Activated CD4-positive, alpha-beta T cell treated with anti-CD3 and anti-CD28 coated beads for 48 hours (primary cell): Measurements from ENCODE around the gene CHST11.
"Not testable (repeated sequence)": the region's sequence is repeated elsewhere in the genome, so short reads cannot be mapped to it uniquely, and the experiment has no call there.

Experiments
- DNase-seq: peaks from one replicate; pipeline ENCODE4 v3.0.0-alpha.2; 2020

CHST11 gene

DNA sequence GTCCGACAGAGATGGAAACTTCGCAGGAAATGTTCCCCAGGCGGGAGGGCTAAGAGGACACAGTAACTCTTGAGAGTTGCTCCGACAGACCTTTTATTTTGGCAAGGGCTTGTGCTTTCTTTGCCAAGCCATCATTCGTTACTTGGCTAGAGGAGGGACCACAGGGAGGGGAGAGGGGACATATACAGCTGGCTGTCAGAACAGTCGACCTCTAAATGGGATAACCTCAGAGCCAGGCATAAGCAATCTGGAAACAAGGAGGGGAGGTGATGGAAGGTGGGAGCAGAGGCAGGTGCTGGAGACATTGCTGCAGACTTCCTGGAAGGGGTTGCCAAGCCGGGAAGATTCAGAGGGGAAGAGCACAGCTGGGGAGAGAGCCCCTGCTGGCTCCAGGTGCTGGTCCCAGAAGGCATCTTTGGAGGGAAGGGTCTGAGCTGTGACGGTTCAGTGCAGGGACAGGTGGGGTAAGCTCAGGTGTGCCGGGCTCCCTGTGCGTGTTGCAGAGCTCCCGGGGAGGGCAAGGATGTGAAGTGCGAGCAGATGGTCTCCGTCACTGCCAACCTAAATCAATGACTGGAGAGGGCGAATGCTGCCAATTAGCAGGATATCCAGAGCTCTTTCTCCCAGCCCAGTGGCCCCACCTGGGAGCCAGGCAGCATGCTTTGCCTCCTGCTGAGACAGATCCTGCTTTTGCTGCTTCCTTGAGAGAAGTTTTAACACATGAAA, 50.1 kb downstream of the CHST11 start:
- DNase-seq = no peak

DNA sequence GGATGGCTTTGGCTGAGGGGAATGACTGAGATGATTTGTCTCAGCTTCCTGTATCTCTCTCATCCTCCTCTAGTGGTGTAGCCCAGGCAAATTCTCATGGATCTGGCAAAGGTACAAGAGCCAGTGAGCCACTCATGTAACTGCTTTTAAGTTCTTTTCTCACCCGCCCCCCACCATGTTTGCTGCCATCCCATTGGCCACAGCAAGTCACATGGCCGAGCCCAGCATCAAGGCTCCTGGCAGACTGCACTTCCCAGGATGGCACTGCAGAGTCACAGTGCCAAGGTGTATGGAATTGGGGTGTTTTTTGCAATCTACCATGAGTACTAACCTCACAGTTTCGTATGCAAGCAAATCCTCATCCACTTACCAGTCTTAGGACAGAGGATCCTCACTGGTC, 50.9 kb downstream of the CHST11 start:
- no peak for DNase-seq

DNA sequence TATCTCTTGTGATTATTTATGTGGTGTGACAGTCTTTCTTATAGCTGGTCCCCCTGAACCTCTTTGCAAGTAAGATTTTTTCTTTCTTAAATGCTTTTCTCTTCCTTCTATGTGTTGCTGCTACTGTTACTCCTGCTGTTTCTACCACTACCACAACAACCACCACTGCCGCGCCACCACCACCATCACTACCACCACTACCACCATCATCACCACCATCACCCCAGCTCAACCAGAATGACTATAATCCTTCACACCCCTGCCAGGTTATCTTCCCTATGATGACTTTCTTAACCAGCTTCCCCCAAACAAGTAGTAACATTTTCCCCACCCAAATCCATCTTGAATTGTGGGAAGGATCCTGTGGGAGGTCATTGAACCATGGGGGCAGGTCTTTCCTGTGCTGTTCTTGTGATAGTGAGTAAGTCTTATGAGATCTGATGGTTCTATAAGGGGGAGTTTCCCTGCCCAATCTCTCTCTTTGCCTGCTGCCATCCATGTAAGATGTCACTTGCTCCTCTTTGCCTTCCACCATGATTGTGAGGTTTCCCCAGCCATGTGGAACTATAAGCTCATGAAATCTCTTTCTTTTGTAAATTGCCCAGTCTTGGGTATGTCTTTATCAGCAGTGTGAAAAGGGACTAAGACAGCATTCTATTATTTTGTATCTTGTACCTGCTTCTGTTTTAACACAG, 52.2 kb downstream of the CHST11 start:
- DNase-seq = no peak

DNA sequence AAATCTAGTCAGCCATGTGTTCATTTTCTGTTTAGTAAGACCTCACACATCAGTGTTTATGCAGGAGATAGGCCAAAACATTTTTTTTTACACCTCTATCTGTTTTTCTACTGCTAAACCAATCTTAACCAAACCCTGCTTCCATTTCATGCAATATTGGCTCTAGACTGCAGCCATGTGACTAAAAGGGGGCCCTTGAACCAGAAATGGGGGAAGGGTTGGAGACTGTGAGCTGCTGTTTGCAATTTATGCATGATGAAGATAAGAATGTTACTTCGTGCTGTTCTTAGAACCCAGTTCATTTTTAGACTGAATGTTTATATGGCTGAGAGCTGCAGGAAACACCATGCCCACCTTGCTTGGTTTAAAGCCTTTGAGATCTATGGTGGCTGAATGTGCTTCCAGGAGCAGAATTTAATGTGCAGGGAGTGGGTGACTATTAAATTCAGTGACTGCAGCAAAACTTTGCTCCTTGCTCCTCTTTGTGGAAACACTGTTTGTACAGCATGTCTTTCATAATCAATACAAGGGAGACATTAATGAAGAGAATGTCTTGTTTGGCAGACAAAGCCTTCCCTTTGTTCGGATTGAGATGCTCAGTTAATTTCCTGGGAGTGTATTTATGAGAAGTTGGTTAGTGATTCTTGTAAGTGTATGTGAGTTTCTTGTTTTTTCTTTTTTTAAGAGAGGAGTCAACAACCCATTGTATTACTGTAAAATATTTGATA, 53.6 kb downstream of the CHST11 start:
- no peak for DNase-seq

DNA sequence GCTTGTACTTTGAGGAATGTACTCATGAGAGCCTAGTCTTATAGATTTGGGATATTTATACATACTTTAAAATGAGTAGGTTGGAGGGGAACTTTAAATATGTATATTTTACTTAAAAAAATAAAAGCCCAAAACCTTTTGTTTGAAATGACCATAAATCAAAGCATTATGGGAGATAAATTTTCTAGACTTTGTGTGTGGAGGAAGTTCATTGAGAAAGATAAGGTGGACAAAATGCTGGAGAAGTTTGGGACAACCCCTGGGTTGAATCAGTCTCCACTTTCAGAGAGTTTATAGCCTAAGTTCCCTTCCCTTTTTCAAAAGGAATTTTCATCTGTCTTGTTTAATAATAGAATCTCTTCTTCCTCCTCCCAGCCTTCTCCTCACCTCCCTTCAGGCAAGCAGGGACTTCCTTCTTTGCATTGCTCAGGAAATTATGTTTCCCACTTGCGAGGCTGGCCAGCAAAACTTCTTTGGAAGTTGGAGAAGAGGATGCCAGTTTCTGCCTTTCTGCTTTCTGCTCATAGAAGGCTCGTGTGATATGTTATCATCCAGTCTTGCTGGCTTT, 54.2 kb downstream of the CHST11 start:
- no peak for DNase-seq

DNA sequence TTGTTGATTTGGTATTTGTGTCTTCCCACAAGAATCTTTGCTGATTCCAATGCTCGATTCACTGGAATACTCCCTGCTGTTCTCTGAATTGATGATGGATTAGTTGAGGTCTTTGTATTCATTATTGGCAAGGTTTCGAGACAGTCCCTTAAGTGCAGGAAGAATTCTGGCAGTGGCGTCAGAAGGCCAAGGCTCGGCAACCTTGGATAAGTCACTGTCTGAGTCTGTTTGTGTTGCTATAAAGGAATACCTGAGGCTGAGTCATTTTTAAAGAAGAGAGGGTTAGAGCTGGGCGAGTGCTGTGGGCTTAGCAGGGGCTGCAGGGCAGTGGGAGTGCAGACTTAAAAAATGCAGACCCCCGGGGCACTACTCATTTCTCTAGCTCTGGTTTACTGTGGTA, 56.9 kb downstream of the CHST11 start:
- no peak for DNase-seq

DNA sequence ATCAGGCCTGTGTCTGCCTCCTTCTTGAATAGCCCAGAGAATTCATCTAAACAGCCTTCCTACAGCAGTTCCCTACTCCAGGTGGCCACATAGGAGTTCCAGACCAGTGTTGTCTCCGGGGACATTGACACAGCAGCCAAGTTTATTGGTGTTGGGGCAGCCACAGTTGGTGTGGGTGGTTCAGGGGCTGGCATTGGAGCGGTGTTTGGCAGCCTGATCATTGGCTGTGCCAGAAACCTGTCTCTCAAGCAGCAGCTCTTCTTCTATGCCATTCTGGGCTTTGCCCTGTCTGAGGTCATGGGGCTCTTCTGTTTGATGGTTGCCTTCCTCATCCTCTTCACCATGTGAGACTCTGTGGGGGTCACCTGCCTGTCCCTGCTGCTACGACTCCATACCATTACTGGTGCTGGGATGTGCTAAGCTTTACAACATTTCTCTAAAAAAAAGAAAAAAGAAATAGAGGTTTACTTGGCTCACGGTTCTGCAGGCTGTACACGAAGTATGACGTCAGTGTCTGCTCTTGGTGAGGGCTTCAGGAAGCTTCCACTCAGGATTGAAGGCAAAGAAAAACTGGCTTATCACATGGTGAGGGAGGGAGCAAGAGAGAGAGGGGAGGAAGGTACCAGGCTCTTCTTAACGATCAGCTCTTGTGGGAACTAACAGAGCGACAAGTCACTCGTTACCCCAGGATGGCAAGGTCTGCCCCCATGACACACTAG, 57.5 kb downstream of the CHST11 start:
- no peak for DNase-seq

DNA sequence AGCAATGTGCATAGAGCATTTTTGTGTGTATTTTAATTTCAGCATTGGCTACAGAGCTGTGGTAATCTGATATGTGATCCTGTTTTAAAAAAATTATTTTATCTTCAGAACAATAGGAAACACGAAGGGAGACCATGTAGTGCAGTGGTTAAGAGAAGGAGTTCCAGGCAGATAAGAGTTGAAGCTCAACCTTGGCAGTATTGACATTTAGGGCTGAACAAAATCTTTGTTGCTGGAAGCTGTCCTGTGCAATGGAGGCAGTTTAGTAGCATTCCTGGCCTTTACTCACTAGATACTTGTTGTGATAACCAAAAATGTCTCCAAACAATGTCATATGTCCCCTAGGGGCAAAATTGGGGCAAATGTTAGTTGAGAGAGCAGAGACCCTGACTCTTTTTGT, 59.2 kb downstream of the CHST11 start:
- DNase-seq = no peak

DNA sequence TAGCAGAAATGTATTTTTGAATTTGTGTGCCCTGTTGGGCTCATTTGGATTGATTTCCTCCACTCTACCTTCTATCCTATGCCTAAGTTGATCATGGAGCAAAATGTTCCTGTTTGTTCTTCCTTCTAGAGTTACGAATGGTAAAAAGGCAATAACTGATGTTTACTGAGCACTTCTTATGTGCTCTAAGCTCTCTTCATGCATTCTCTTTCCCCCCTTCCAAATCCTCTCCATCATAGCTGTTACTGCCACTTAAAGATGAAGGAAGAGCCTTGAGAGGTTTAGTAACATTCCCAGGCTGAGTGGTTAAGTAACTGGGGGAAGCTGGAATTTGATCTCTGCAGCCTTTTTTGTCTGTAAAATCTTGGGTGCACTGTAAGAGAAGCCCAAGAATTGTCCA, 60.1 kb downstream of the CHST11 start:
- DNase-seq = no peak

DNA sequence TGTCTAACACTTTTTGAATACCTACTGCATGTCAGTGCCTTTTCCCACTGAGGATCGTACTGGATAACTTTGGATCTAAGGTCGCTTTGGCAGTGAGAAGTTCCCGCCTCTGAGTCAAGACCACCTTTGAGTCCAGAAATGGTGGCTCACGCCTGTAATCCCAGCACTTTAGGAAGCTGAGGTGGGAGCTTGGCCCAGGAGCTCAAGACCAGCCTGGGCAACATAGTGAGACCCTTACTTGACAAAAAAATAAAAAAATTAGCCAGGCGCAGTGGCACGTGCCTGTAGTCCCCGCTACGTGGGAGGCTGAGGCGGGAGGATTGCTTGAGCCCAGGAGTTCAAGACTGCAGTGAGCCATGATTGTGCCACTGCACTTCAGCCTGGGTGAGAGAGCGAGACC, 61.1 kb downstream of the CHST11 start:
- no peak for DNase-seq

DNA sequence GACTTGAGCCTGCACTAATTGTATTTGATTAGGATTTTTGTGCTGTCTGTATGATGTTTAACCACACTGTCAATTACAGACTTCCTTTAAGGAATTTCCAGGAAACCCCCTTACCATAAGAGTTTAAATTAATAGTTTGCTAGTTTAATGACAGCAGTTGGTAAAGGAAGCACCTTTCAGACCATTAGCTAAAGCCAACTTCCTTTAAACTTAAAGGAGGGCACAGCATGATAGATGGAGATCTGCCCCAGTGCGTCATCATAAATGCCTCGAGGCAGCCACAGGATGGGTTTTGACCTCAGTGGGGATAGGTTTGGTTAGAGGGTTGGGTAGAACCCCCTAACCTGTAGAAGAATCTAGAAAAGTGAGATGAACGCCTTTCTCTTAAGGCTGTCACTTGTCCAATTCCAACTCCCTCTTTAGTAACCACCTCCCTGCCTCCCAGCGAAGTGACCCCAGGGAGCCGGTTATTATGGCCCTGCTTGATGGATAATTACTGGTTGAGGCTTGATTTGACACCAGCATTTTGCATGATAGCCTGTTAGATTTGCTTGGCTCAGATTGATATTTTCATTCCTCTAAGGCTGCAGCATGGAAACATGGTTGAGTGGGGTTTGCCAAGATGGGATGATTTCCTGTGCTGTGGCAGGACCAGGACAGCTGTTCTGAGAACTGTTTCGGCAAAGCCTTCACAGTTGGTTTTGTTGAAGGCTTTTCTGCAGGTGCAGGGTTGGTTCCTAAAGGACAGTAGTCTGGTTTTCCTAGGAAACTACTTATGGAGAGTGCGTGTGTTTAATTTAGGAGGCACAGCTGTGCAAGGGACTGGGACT, 62.7 kb downstream of the CHST11 start:
- no peak for DNase-seq

DNA sequence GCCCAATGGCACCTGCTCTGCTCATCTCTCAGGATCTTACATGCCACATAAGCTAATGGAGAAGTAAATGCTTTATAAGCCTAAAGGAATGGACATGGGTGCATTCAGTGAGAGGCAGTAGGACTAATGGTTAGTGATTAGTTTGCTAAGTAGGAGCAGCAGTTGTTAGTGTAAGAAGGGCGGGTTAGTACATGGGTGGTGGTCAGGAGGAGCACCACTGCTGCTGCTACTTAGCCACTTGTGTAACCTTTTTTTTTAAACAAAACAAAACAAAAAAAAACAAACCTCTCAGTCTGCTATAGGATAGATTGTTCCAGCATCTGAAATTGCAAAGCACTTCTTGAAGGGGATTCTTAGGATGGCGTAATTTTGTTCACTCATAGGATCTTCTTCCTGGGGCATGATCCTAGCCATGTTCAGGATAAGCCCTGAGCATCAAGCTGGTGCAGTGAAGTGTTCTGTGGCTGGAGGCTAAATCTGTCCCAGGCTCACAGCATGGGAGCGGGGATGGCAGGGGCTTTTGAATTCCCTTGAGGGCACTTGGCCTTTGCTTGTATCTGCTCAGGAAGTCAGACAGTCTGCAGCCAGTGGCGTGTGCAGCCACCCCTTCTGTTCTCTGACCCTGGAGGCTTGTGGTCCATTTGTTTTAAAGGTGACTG, 63.6 kb downstream of the CHST11 start:
- no peak for DNase-seq

DNA sequence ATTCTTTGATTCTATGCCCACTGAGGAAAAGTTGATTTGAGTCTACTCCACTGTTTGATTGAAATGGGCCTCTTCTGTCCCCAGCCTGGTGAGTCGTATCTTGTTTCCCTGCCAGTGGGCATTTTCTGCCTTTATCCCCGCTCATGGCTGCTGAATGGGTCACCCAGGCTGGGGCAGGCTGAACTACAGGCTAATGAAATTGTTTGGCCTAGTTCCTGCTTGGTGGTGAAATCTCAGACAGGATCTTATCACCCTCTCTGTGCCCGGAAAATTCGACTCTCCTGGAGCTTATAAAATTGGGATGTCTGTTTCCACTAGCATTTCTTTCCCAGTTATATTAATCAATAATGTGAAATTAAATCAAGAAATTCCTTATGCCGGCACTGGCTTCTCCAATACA, 65.0 kb downstream of the CHST11 start:
- no peak for DNase-seq

DNA sequence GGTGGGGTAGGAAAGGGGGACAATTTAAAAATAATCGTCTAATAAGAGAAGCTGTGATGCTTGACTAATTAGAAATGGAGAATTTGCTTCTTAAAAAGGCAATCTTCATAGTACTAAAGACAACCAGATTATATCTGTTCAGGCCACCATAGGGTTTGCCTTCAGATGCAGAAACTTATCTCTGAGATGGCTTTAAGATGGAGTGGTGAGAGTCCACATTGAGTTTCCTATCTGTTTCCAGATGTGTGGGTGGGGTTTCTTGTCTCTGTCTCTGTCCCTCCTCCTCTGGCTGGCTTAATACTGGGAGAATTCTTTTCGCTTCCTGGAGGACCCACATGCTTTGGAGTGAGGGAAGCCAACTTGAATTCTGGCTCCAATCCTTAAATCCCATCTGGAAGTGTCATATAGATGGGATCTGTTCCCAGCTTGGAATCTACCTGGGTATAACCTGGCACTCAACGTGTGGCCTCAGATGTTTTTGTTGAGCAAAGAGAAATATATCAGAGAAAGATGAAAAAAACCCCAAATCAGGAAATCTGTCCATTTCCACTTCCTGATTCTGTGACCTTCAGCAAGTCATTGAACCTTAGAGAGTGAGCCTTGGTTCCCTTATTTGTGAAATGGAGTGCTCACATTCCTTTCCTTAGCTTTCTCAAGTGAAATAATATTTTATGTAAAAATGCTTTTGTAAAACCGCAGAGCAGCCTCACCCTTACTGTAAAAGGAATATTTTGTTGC, 66.4 kb downstream of the CHST11 start:
- DNase-seq = no peak

DNA sequence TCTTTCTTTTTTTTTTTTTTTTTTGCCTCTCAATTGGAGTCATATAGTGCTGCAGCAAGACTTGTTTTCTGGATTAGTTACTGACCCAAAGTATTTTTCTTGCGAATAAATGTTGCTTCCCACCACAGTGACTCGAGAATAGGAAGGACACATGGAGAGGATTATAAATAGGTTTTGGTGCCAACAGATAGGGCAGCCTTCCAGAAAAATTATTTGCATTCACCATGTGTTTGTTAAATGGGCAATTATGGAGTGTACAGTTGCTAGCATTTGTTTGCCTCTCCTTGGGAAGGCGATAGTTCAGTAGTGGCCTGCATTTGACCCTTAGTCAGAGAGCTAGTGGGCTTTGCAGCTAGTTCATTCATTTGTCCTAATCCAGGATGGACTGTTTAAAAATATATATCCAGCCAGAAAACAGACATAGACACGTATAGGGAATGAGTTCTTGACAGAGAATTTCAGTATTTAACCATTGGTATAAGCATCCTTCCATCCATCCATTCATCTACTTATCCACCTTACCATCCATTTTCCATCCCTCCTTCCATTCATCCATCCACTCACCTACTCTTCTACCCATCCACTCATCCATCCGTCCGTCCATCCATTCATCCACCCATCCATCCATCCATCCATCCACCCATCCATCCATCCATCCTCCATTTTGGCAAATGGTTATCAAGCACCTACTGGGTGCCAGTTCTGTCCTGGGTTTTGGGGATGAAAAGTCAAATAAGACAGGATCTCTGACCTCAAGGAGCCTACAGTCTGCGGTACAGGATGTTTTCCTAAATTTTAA, 67.5 kb downstream of the CHST11 start:
- DNase-seq = no peak

DNA sequence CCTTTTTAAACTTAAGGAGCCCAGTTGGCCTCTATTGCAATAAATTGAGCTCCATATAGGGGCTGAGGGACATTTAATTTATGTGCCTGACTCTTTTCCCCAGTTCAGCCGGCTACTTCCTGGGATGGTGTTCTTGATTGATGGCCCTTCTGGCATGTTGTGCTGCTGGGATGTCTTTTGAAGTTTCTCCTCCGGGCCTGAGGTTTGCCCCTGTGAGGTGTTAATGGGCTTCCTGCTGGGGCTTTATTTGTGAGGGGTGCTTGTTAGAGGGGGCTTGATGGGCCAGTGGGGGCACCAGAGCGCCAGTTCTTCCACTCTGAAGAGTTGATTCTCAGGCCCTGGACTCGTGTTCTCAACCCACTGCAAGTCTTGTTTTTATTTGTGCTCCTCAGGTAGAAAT, 69.6 kb downstream of the CHST11 start:
- DNase-seq = no peak

DNA sequence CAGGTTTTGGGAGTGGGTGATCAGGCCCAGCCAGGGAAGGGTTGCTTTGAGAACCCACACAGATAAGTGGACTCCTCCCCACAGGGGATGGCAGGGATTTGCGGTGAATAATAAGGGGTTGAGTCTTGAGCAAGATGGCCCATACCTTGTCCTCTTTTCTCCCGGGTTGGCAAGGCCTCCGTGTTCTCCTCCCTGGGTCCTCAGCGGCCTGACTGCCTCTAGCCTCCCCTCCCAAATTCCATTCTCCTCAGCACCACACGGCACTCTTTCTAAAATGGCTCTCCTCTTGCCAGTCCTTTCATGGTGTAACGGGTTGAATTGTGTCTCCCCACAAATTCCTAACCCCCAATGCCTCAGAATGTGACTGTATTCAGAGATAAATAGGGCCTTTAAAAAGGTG, 70.0 kb downstream of the CHST11 start:
- no peak for DNase-seq

DNA sequence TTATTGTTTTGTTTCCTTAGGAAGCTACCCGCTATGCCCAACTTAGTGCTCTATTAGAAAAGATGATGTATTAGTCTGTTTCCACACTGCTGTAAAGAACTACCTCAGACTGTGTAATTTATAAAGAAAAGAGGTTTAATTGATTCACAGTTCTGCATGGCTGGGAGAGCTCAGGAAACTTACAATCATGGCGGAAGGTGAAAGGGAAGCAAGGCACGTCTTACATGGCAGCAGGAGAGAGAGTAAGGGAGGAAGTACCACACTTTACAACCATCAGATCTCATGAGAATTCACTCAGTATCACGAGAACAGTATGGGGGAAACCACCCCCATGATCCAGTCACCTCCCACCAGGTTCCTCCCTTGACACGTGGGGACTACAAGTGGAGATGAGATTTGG, 70.9 kb downstream of the CHST11 start:
- not testable (repeated sequence) for DNase-seq

DNA sequence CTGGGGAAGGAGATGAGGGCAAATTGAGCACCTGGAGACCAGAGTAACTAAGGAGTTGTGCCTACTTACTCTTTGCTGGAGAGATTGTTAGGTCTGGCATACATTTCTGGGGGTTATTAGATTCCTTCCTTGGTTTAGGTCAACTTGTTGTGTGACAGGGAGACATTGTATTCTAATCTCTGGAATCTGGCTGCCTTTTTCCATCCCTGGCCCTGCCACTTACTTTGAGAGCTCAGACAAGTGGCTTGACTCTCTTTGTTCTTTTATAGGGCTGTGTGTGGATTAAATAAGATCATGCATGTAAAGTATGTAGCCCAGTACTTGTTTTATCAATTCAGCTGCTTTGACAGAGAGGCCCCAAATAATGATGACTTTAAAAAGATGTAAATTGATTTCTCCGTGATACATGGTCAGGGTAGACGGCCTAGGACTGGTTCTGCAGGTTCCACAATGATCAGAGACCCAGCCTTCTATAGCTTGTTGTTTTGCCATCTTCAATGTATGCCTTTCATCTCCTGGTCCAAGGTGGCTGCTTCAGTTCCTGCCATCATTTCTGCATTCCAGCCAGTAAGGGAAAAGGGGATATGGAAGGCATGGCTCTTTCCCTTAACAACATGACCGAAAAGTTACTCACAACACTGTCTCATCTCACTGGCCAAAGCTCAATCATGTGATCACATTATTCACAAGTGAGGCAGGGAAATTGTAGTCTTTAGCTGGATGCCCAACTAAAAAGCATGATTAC, 72.6 kb downstream of the CHST11 start:
- DNase-seq = no peak
